ENCODE data around the gene THADA.

GRCh38 chr2:43469094-43469493 is 126.7 kb downstream of the THADA start:
- TF ChIP-seq CTCF (IDR thresholded peaks at IDR 0.05; ENCODE audit: insufficient read depth, low read length) (no peak), POLR2AphosphoS5 (IDR thresholded peaks at IDR 0.05; ENCODE audit: low read depth) (no peak), REST (IDR thresholded peaks at IDR 0.05; ENCODE audit: insufficient replicate concordance, low read depth) (no peak), SPI1 (IDR thresholded peaks at IDR 0.05; ENCODE audit: borderline replicate concordance, low read depth) (no peak)

Data from HL-60 (cell line).